HCT116 (cell line): ENCODE results near the gene IRF2. TPM values are rescaled to one million over a fixed set of nuclear protein-coding genes. Genes with fewer than 3 reads are reported as not detected.

ENCODE experiments used
- ATAC-seq: fragments of 200-7000 bp; cut with Tn5 transposase; 2 replicates; pipeline ENCODE4 v1.9.1; 2020; ENCODE audit warnings: mild to moderate bottlenecking, moderate library complexity
- BruUV-seq: library from RNA; stranded (reverse); fragments of 400-500 nt; replicated peaks from 2 replicates; lab custom pipeline; 2021; lab: Mats Ljungman, UMichigan
- CTCF ChIA-PET: fragments of 300-600 bp; sonication (Branson Sonifier 250); formaldehyde crosslinking; loops from one replicate; lab custom pipeline; 2021; ENCODE audit warnings: antibody characterized with exemption; lab: Charles Lee
- POLR2A ChIA-PET: fragments of 300-600, 350-600 bp; sonication (Branson Sonifier 250); formaldehyde crosslinking; loops from one replicate; lab custom pipeline; 2021; ENCODE audit warnings: antibody characterized with exemption; lab: Charles Lee
- RAD21 ChIA-PET, 2 experiments: fragments of 300-600 bp; sonication (Branson Sonifier 250); formaldehyde crosslinking; loops; one replicate each; lab custom pipeline; 2023; ENCODE audit warnings: low total read pairs in 2 of 2; ENCODE audit not compliant: uncharacterized antibody in 2 of 2, unreplicated experiment in 2 of 2, low non-redundant PET in 1 of 2; lab: Charles Lee
- DNase-seq: peaks from one replicate; pipeline ENCODE4 v3.0.0-alpha.2; 2010; ENCODE audit warnings: low read depth, low spot score
- H2AFZ ChIP-seq: fragments of 200-600 bp; shearing (Covaris generic), sonication (generic); 2 replicates; pipeline ENCODE4 v1.6.1; 2017; ENCODE audit warnings: low read depth, mixed run types, mixed read lengths, antibody characterized with exemption, low read length; ENCODE audit not compliant: poor library complexity, severe bottlenecking
- H3K27ac ChIP-seq: 2 replicates; pipeline ENCODE4 v1.5.1; 2012; ENCODE audit warnings: low read depth, low read length
- H3K27me3 ChIP-seq: fragments of 200-600 bp; sonication (generic); 2 replicates; pipeline ENCODE4 v1.6.1; 2016; ENCODE audit warnings: mixed run types, low read length, mixed read lengths; ENCODE audit not compliant: insufficient read depth
- H3K36me3 ChIP-seq, 2 experiments: fragments of 200-500 bp in 1 of 2; fragments of 200-600 bp in 1 of 2; sonication (Bioruptor generic) in 1 of 2; sonication (generic) in 1 of 2; 2 replicates each; pipeline versions ENCODE4 v1.5.1 to v1.6.1; 2014 to 2016; ENCODE audit warnings: low read length in 2 of 2, inconsistent platforms in 1 of 2, mixed read lengths in 1 of 2, mixed run types in 1 of 2; ENCODE audit not compliant: insufficient read depth in 2 of 2, control insufficient read depth in 1 of 2
- H3K4me1 ChIP-seq, 2 experiments: fragments of 200-600 bp in 1 of 2; sonication (generic) in 1 of 2; 2 replicates each; pipeline versions ENCODE4 v1.5.1 to v1.6.1; 2012 to 2017; ENCODE audit warnings: low read length in 2 of 2, inconsistent platforms in 1 of 2, mild to moderate bottlenecking in 1 of 2, mixed read lengths in 1 of 2, mixed run types in 1 of 2, moderate library complexity in 1 of 2; ENCODE audit not compliant: insufficient read depth in 2 of 2, control insufficient read depth in 1 of 2
- H3K4me2 ChIP-seq: fragments of 200-600 bp; sonication (generic); 2 replicates; pipeline ENCODE4 v1.6.1; 2017; ENCODE audit warnings: mixed run types, low read length, mixed read lengths
- H3K4me3 ChIP-seq, 2 experiments: fragments of 200-600 bp in 1 of 2; sonication (generic) in 1 of 2; replicated peaks in 1 of 2; 2 replicates each; pipeline ENCODE4 v1.5.1; 2011 to 2016; ENCODE audit warnings: low read length in 2 of 2, control low read depth in 1 of 2, low read depth in 1 of 2, mild to moderate bottlenecking in 1 of 2, mixed read lengths in 1 of 2, mixed run types in 1 of 2
- H3K79me2 ChIP-seq: fragments of 200-600 bp; sonication (generic); 2 replicates; pipeline ENCODE4 v1.6.1; 2017; ENCODE audit warnings: mild to moderate bottlenecking, mixed run types, low read length, moderate library complexity, mixed read lengths; ENCODE audit not compliant: insufficient read depth
- H3K9ac ChIP-seq: fragments of 200-600 bp; sonication (generic); 2 replicates; pipeline ENCODE4 v1.6.1; 2016; ENCODE audit warnings: low read length, mixed read lengths
- H3K9me2 ChIP-seq: fragments of 200-600 bp; sonication (generic), shearing (Covaris generic); 2 replicates; pipeline ENCODE4 v1.6.1; 2017; ENCODE audit warnings: mixed run types, mild to moderate bottlenecking, moderate library complexity; ENCODE audit not compliant: insufficient read depth
- H3K9me3 ChIP-seq, 2 experiments: fragments of 200-500 bp in 1 of 2; fragments of 200-600 bp in 1 of 2; sonication (Bioruptor generic) in 1 of 2; sonication (generic) in 1 of 2; 2 replicates each; pipeline ENCODE4 v1.6.1; 2014 to 2017; ENCODE audit warnings: low read length in 2 of 2, mixed read lengths in 2 of 2, inconsistent platforms in 1 of 2, low read depth in 1 of 2, mild to moderate bottlenecking in 1 of 2, mixed run types in 1 of 2, moderate library complexity in 1 of 2; ENCODE audit not compliant: control insufficient read depth in 1 of 2, insufficient read depth in 1 of 2
- H4K20me1 ChIP-seq: fragments of 200-600 bp; sonication (generic), shearing (Covaris generic); 2 replicates; pipeline ENCODE4 v1.6.1; 2017; ENCODE audit warnings: mixed run types, mild to moderate bottlenecking, moderate library complexity; ENCODE audit not compliant: insufficient read depth
- CBX3 ChIP-seq: IDR thresholded peaks from 2 replicates; pipeline ENCODE4 v1.6.1; 2012; ENCODE audit warnings: low read depth
- CEBPB ChIP-seq: IDR thresholded peaks from 2 replicates; pipeline ENCODE4 v1.6.1; 2012; ENCODE audit warnings: low read depth
- EGR1 ChIP-seq: IDR thresholded peaks from 2 replicates; pipeline ENCODE4 v1.6.1; 2012; ENCODE audit warnings: low read depth
- ELF1 ChIP-seq: IDR thresholded peaks from 2 replicates; pipeline ENCODE4 v1.6.1; 2012; ENCODE audit warnings: low read depth, borderline replicate concordance
- EZH2 ChIP-seq: fragments of 200-600 bp; sonication (generic); IDR thresholded peaks from 2 replicates; pipeline ENCODE4 v1.6.1; 2017; ENCODE audit warnings: antibody characterized with exemption, mixed run types
- FOSL1 ChIP-seq: IDR thresholded peaks from 2 replicates; pipeline ENCODE4 v1.6.1; 2012; ENCODE audit warnings: low read depth
- JUND ChIP-seq: IDR thresholded peaks from 2 replicates; pipeline ENCODE4 v1.6.1; 2012
- MAX ChIP-seq: IDR thresholded peaks from 2 replicates; pipeline ENCODE4 v1.6.1; 2012
- POLR2A ChIP-seq: IDR thresholded peaks from 2 replicates; pipeline ENCODE4 v1.7.0; 2011; ENCODE audit warnings: borderline replicate concordance; ENCODE audit not compliant: insufficient read depth, insufficient read length; ENCODE audit errors: extremely low read depth
- POLR2AphosphoS5 ChIP-seq: IDR thresholded peaks from 2 replicates; pipeline ENCODE4 v1.6.1; 2011; ENCODE audit warnings: mild to moderate bottlenecking, low read depth, low read length, moderate library complexity
- REST ChIP-seq: IDR thresholded peaks from 2 replicates; pipeline ENCODE4 v1.6.1; 2012; ENCODE audit warnings: low read depth
- SIN3A ChIP-seq: IDR thresholded peaks from 2 replicates; pipeline ENCODE4 v1.6.1; 2012; ENCODE audit warnings: low read depth
- SP1 ChIP-seq: IDR thresholded peaks from 2 replicates; pipeline ENCODE4 v1.6.1; 2012; ENCODE audit warnings: low read depth
- TCF7L2 ChIP-seq: IDR thresholded peaks from 2 replicates; pipeline ENCODE4 v1.7.0; 2011; ENCODE audit warnings: borderline replicate concordance, inconsistent platforms; ENCODE audit not compliant: insufficient read depth, insufficient read length; ENCODE audit errors: extremely low read depth
- ZFX ChIP-seq: fragments of 450-650 bp; IDR thresholded peaks from 2 replicates; pipeline ENCODE4 v1.6.1; 2017
- intact Hi-C: fragments of 100-400 bp; cut with micrococcal nuclease; formaldehyde crosslinking; loops from 2 replicates; pipeline ENCODE4 v1.10.0; 2022
- total RNA-seq: library from RNA; stranded (reverse); gene quantifications from one replicate; pipeline ENCODE4 v1.2.1, GENCODE V29; 2021; ENCODE audit not compliant: unreplicated experiment
- TF ChIP-seq, protein P1 (sequence below): IDR thresholded peaks from 2 replicates; pipeline ENCODE4 v1.6.1; 2012
- TF ChIP-seq, protein P2 (sequence below), 3 experiments: fragments of 200-600 bp in 1 of 3; sonication (generic) in 1 of 3; IDR thresholded peaks in 2 of 3; conservative IDR thresholded peaks in 1 of 3; 2 replicates each; pipeline ENCODE4 v1.5.1; 2012 to 2017; ENCODE audit warnings: low read depth in 2 of 3, low read length in 2 of 3, antibody characterized with exemption in 1 of 3, borderline replicate concordance in 1 of 3, control low read depth in 1 of 3, mild to moderate bottlenecking in 1 of 3, mixed read lengths in 1 of 3, mixed run types in 1 of 3, moderate library complexity in 1 of 3; ENCODE audit not compliant: insufficient read depth in 1 of 3

IRF2 gene
- total RNA-seq, 1 experiment from 2014 or later = 10.6 TPM

GRCh38 chr4:184402740-184403383 is 71.5 kb downstream of the IRF2 start:
- Histone ChIP-seq H3K4me3 (no peak overlapping the region), H3K27me3 (no peaks in the 10 kb centered on the region), H2AFZ (no peak overlapping the region)
- CTCF ChIA-PET = no interaction called here
- ATAC-seq = no peak
- TF ChIP-seq MAX = no peak
- TF ChIP-seq, all 23 proteins: peak for 0
- H3K4me2 ChIP-seq = no peak overlapping the region
- POLR2A ChIA-PET = no interaction called here
- H3K9me2 ChIP-seq = no peaks in the 10 kb centered on the region
- no peaks in the 10 kb centered on the region for H3K79me2 ChIP-seq
- no peaks in the 10 kb centered on the region for H3K36me3 ChIP-seq
- DNase-seq = no peak
- intact Hi-C loops = no loop called here
- RAD21 ChIA-PET = no interaction called here
- H3K9me3 ChIP-seq = no peaks in the 10 kb centered on the region
- H3K27ac ChIP-seq = no peak overlapping the region
- no TSS peak for BruUV-seq
- no peaks in the 10 kb centered on the region for H4K20me1 ChIP-seq
- H3K4me1 ChIP-seq = peaks cover 0 to 9% of the 10 kb centered on the region in 2 experiments; a peak in 1 of 4 replicates
- no peak overlapping the region for H3K9ac ChIP-seq

DNA sequence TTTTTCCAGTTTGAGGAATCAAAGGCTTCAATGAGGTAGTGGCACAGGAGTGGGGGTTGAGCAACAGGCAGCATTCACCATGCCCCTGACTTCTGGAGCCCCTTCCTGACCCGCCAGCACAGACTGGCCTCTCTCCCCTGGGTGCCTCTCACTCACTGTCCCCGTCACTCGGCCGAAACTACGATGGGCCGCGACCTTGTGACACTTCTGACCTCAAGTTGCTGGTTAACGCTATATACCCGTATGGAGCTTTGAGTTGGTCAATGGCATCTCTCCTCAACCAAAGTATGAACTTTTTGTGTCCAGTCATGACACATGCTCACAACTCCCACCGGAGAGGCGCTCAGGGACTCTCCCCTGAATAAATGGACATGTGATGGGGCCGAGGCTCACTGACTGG is 72.1 kb downstream of the IRF2 start:
- ATAC-seq (no peak), DNase-seq (no peak)
- Histone ChIP-seq H3K4me3 (no peak overlapping the region), H3K27me3 (no peaks in the 10 kb centered on the region), H3K9ac (no peak overlapping the region), H2AFZ (no peak overlapping the region), H3K9me3 (no peaks in the 10 kb centered on the region), H3K4me2 (no peak overlapping the region), H3K79me2 (no peaks in the 10 kb centered on the region), H4K20me1 (no peaks in the 10 kb centered on the region), H3K9me2 (no peaks in the 10 kb centered on the region), H3K36me3 (no peaks in the 10 kb centered on the region), H3K27ac (no peak overlapping the region), H3K4me1 (peaks cover 0 to 9% of the 10 kb centered on the region in 2 experiments; a peak in 1 of 4 replicates)
- CTCF ChIA-PET = no interaction called here
- RAD21 ChIA-PET = no interaction called here
- intact Hi-C loops = no loop called here
- POLR2A ChIA-PET = no interaction called here
- no TSS peak for BruUV-seq
- TF ChIP-seq FOSL1 (no peak), REST (no peak), SIN3A (no peak), TCF7L2 (no peak), ELF1 (no peak), JUND (no peak), POLR2AphosphoS5 (no peak), POLR2A (no peak), CBX3 (no peak), CEBPB (no peak), EZH2 (no peak), ZFX (no peak), SP1 (no peak), EGR1 (no peak)
- TF ChIP-seq, protein P1, sequence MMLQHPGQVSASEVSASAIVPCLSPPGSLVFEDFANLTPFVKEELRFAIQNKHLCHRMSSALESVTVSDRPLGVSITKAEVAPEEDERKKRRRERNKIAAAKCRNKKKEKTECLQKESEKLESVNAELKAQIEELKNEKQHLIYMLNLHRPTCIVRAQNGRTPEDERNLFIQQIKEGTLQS = no peak
- TF ChIP-seq, protein P2, sequence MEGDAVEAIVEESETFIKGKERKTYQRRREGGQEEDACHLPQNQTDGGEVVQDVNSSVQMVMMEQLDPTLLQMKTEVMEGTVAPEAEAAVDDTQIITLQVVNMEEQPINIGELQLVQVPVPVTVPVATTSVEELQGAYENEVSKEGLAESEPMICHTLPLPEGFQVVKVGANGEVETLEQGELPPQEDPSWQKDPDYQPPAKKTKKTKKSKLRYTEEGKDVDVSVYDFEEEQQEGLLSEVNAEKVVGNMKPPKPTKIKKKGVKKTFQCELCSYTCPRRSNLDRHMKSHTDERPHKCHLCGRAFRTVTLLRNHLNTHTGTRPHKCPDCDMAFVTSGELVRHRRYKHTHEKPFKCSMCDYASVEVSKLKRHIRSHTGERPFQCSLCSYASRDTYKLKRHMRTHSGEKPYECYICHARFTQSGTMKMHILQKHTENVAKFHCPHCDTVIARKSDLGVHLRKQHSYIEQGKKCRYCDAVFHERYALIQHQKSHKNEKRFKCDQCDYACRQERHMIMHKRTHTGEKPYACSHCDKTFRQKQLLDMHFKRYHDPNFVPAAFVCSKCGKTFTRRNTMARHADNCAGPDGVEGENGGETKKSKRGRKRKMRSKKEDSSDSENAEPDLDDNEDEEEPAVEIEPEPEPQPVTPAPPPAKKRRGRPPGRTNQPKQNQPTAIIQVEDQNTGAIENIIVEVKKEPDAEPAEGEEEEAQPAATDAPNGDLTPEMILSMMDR (IDR thresholded peaks at IDR 0.05 in 2 of 3, conservative IDR thresholded peaks at IDR 0.05 in 1 of 3; ENCODE audit: borderline replicate concordance in 1 of 3, insufficient read depth in 1 of 3, low read depth in 2 of 3, low read length in 2 of 3) = no peak
